Breast epithelium (tissue), 4 donors: Measurements from ENCODE around the gene TNRC18. TPM values are rescaled to one million over a fixed set of nuclear protein-coding genes. Genes with fewer than 3 reads are reported as not detected.
"Not testable (repeated sequence)": the region's sequence is repeated elsewhere in the genome, so short reads cannot be mapped to it uniquely, and the experiment has no call there.

Experiments
- DNase-seq, 2 donors: peaks; one replicate each; pipeline ENCODE4 v3.0.0-alpha.2; 2019; ENCODE audit warnings: low spot score in 2 of 2
- H3K27ac ChIP-seq, 2 donors: fragments of 200-600 bp; sonication (generic) in 1 of 2; one replicate each; pipeline ENCODE4 v1.5.1; 2016 to 2019; ENCODE audit warnings: mild to moderate bottlenecking in 1 of 2
- H3K27me3 ChIP-seq, 2 donors: fragments of 200-600 bp; sonication (generic) in 1 of 2; one replicate each; pipeline versions ENCODE4 v1.5.1 to v1.6.0; 2017 to 2019; ENCODE audit warnings: control low read depth in 1 of 2, mild to moderate bottlenecking in 1 of 2
- H3K36me3 ChIP-seq: fragments of 200-600 bp; one replicate; pipeline ENCODE4 v1.5.1; 2019
- H3K4me1 ChIP-seq, 2 donors: fragments of 200-600 bp; sonication (generic); one replicate each; pipeline ENCODE4 v1.5.1; 2016 to 2019; ENCODE audit warnings: control low read depth in 1 of 2
- H3K4me3 ChIP-seq, 3 donors: fragments of 200-600 bp; sonication (generic); 1 replicate in 2 of 3; 2 replicates in 1 of 3; pipeline ENCODE4 v1.5.1; 2016 to 2019; ENCODE audit warnings: mild to moderate bottlenecking in 3 of 3, moderate library complexity in 2 of 3
- H3K9me3 ChIP-seq, 2 donors: fragments of 200-600 bp; sonication (generic) in 1 of 2; one replicate each; pipeline ENCODE4 v1.5.1; 2016 to 2019; ENCODE audit warnings: control low read depth in 1 of 2
- CTCF ChIP-seq, 3 donors: fragments of 450-650 bp; IDR thresholded peaks; one replicate each; pipeline ENCODE4 v1.5.1; 2016 to 2017; ENCODE audit warnings: antibody characterized with exemption in 3 of 3, mild to moderate bottlenecking in 3 of 3, moderate library complexity in 3 of 3
- POLR2A ChIP-seq: fragments of 450-650 bp; IDR thresholded peaks from one replicate; pipeline ENCODE4 v1.6.1; 2016; ENCODE audit warnings: antibody characterized with exemption, mild to moderate bottlenecking, moderate library complexity
- POLR2AphosphoS5 ChIP-seq, 3 donors: sonication (generic); formaldehyde crosslinking; IDR thresholded peaks; one replicate each; pipeline ENCODE4 v1.6.1; 2017; ENCODE audit warnings: antibody characterized with exemption in 3 of 3
- intact Hi-C: fragments of 100-400 bp; cut with DNase I; formaldehyde crosslinking; loops from one replicate; pipeline ENCODE4 v1.15.1; 2023; ENCODE audit warnings: low total_unique reads
- total RNA-seq, 3 donors: library from RNA; depleted of rRNA; stranded (reverse); fragments of >200 nt; gene quantifications; one replicate each; pipeline ENCODE4 v1.1.0, GENCODE V29; 2016

TNRC18 gene
- total RNA-seq, 3 donors from 2014 or later = 32.2 to 72.4 (median 36.9) TPM

GRCh38 chr7:5295039-5296014 lies 128.3 kb downstream of the TNRC18 start:
- no peak overlapping the region for H3K27ac ChIP-seq
- no peak for TF ChIP-seq POLR2AphosphoS5 (IDR thresholded peaks at IDR 0.05)
- no peak for TF ChIP-seq CTCF (IDR thresholded peaks at IDR 0.05)
- TF ChIP-seq POLR2A = no peak
- no peak overlapping the region for H3K4me3 ChIP-seq
- no peaks in the 10 kb centered on the region for H3K27me3 ChIP-seq
- H3K9me3 ChIP-seq = no peaks in the 10 kb centered on the region
- no peaks in the 10 kb centered on the region for H3K36me3 ChIP-seq
- intact Hi-C loops = no loop called here
- DNase-seq = no peak
- H3K4me1 ChIP-seq = no peaks in the 10 kb centered on the region

- intact Hi-C loops = no loop called here
- no peak overlapping the region for H3K4me3 ChIP-seq
- H3K27ac ChIP-seq = no peak overlapping the region
- H3K9me3 ChIP-seq = no peaks in the 10 kb centered on the region
- H3K27me3 ChIP-seq = no peaks in the 10 kb centered on the region
- no peaks in the 10 kb centered on the region for H3K4me1 ChIP-seq
- no peaks in the 10 kb centered on the region for H3K36me3 ChIP-seq
- TF ChIP-seq POLR2AphosphoS5 (IDR thresholded peaks at IDR 0.05) (no peak), CTCF (IDR thresholded peaks at IDR 0.05) (no peak), POLR2A (no peak)
- DNase-seq = no peak
These were observed 129.3 kb downstream of the TNRC18 start for GRCh38 chr7:5294169-5294987.

GRCh38 chr7:5291711-5292335 lies 131.8 kb downstream of the TNRC18 start:
- H3K4me3 ChIP-seq, intact Hi-C loops, H3K27me3 ChIP-seq, H3K36me3 ChIP-seq, DNase-seq, H3K9me3 ChIP-seq, H3K4me1 ChIP-seq, H3K27ac ChIP-seq: not testable (repeated sequence)

GRCh38 chr7:5291301-5291700 lies 132.3 kb downstream of the TNRC18 start:
- intact Hi-C loops = no loop called here
- no peaks in the 10 kb centered on the region for H3K36me3 ChIP-seq
- no peaks in the 10 kb centered on the region for H3K9me3 ChIP-seq
- H3K27ac ChIP-seq = no peak overlapping the region
- H3K4me1 ChIP-seq = no peaks in the 10 kb centered on the region
- TF ChIP-seq POLR2AphosphoS5 (IDR thresholded peaks at IDR 0.05) = no peak
- no peak for TF ChIP-seq CTCF (IDR thresholded peaks at IDR 0.05)
- TF ChIP-seq POLR2A = no peak
- no peak for DNase-seq
- H3K27me3 ChIP-seq = no peaks in the 10 kb centered on the region
- H3K4me3 ChIP-seq = no peak overlapping the region

GRCh38 chr7:5289355-5289754 lies 134.3 kb downstream of the TNRC18 start:
- H3K27ac ChIP-seq = no peak overlapping the region
- TF ChIP-seq CTCF (IDR thresholded peaks at IDR 0.05) (no peak), POLR2AphosphoS5 (IDR thresholded peaks at IDR 0.05) (no peak), POLR2A (no peak)
- intact Hi-C loops = no loop called here

GRCh38 chr7:5288560-5288959 lies 135.1 kb downstream of the TNRC18 start:
- DNase-seq, H3K27me3 ChIP-seq, H3K4me3 ChIP-seq, H3K9me3 ChIP-seq, intact Hi-C loops, H3K27ac ChIP-seq, H3K4me1 ChIP-seq, H3K36me3 ChIP-seq: not testable (repeated sequence)

More at GRCh38 chr7:5289355-5289754, 134.3 kb downstream of the TNRC18 start:
- no peaks in the 10 kb centered on the region for H3K4me1 ChIP-seq
- H3K9me3 ChIP-seq = no peaks in the 10 kb centered on the region
- H3K4me3 ChIP-seq = no peak overlapping the region
- DNase-seq = no peak
- no peaks in the 10 kb centered on the region for H3K27me3 ChIP-seq
- H3K36me3 ChIP-seq = no peaks in the 10 kb centered on the region
